COLO829 (cell line): ENCODE measurements around the gene RBM39.

Experiments
- DNase-seq: peaks from one replicate; pipeline ENCODE4 v3.0.0; 2012; ENCODE audit warnings: low spot score

The RBM39 gene

GRCh38 chr20:35674921-35675320 is 67.1 kb downstream of the RBM39 start:
- DNase-seq = no peak

- no peak for DNase-seq
Measured at GRCh38 chr20:35673884-35674283, 68.2 kb downstream of the RBM39 start.

- DNase-seq = no peak
Measured at GRCh38 chr20:35669681-35670080, 72.4 kb downstream of the RBM39 start.

- no peak for DNase-seq
Measured at GRCh38 chr20:35669221-35669620, 72.8 kb downstream of the RBM39 start.

- DNase-seq = no peak
Measured at GRCh38 chr20:35665949-35666288, 76.1 kb downstream of the RBM39 start.

- DNase-seq = peak; percentile 100
Measured at GRCh38 chr20:35664466-35665206, 77.4 kb downstream of the RBM39 start, which contains the start of the genes CPNE1 and RBM12. TSS of gene CPNE1 (minus strand) at chr20:35664900. CDS start at chr20:35632923, 31,977 bp downstream. TSS of gene RBM12 (minus strand) at chr20:35664900. CDS start at chr20:35655322, 9,578 bp downstream.

- peak; percentile 31 for DNase-seq
Measured at GRCh38 chr20:35663516-35664465, 78.3 kb downstream of the RBM39 start.

GRCh38 chr20:35662551-35662950 is 79.5 kb downstream of the RBM39 start:
- DNase-seq = no peak

GRCh38 chr20:35661908-35662307 is 80.2 kb downstream of the RBM39 start:
- no peak for DNase-seq

GRCh38 chr20:35661053-35661452 is 81.0 kb downstream of the RBM39 start:
- no peak for DNase-seq

GRCh38 chr20:35660122-35660937 is 81.7 kb downstream of the RBM39 start:
- no peak for DNase-seq

GRCh38 chr20:35657271-35657670 is 84.8 kb downstream of the RBM39 start:
- no peak for DNase-seq

- DNase-seq = no peak
Measured at GRCh38 chr20:35654415-35654814, 87.6 kb downstream of the RBM39 start.

- DNase-seq = no peak
Measured at GRCh38 chr20:35653893-35654292, 88.2 kb downstream of the RBM39 start.
